ENCODE results near the gene ITGB4.

ITGB4 gene

GRCh38 chr17:75791254-75791653 lies 70.0 kb downstream of the ITGB4 start:
- no peak for DNase-seq (ENCODE audit: low read depth)

DNA sequence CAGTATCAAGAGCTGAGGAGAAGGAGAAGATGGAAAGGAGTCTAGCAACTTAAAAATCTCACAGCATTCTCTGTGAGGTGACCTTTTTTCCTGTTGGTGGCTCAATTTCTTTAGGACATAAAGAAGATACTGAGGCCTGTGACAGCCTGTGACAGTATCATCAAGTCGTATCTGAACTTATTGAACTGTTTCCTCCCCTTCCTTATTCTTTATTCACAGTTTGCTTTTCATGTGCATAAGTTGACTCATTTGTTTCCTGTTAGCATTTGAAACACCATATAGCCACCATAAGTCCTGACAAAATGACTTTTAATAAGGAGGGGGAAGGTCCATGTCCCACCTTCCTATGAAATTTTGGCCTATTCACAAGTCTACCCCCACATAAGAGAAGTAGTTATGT lies 72.2 kb downstream of the ITGB4 start:
- DNase-seq (ENCODE audit: low read depth), result no peak

- DNase-seq (ENCODE audit: low read depth), result no peak
Measured at GRCh38 chr17:75795820-75796607, 74.8 kb downstream of the ITGB4 start.

DNA sequence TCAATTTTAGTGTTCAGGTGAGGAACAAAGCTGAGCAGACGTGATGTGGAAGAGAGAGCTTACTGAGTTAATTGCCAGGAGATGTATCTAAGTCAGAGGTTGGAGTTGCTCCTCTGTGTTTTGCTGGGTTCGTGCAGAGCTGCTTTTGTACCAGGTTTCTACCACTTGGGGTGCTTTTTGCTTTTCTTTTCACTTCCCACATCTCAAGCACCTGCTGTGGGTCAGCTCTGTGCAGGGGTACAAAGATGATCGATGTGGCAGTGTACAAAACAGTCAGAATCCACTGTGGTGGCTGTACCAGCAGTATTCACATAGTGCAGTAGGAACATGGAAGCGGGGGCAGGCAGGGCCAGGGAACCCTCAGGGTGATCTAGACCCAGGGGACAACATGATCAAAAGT lies 78.1 kb downstream of the ITGB4 start:
- no peak for DNase-seq (ENCODE audit: low read depth)

DNA sequence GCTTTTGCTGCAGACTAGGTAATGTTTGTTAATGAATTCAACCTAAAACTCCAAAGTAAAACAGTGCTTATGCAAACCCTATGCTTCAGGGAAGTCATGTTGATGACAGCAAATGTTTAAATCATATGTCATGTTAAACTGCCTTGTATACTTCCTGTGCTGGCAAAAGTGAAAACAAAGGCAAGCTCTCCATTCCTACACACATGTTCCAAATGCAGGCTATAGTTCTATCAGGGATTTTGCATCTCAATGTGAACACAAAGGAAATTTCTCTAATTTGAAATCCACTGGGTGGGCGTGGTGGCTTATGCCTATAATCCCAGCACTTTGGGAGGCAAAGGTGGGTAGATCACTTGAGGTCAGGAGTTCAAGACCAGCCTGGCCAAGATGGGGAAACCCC lies 82.6 kb downstream of the ITGB4 start:
- DNase-seq (ENCODE audit: low read depth), result no peak

DNA sequence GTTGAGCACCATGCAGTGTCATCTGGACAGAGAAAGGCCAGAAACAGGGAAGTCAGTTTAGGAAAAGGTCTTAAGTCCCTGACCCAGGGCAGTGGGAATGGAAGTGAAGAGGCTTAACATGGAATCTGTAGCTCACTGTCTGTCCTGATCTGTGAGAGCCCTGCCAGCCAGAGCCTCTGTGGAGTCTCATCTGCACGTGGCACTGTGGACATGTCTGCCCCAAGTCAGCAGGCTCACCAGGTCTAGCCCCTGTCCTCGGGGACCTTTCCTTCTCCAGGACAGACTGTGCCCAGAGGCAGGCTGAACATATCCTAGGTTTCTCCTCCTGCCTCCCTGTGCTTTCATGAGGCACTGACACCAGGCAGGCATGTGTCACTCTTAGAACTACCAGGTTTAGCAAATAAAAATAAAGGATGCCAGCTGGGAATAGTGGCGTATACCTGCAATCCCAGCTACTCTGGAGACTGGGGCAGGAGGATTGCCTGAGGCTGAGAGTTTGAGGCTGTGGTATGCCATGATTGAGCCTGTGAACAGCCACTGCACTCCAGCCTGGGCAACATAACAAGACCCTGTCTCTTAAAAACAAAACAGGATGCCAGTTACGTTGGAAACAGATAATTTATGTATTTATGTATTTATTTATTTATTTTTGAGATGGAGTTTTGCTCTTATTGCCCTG lies 85.7 kb downstream of the ITGB4 start:
- no peak for DNase-seq (ENCODE audit: low read depth)

All from HS-5 (cell line).